Measurements from ENCODE around the gene FAM221B.

The FAM221B gene

DNA sequence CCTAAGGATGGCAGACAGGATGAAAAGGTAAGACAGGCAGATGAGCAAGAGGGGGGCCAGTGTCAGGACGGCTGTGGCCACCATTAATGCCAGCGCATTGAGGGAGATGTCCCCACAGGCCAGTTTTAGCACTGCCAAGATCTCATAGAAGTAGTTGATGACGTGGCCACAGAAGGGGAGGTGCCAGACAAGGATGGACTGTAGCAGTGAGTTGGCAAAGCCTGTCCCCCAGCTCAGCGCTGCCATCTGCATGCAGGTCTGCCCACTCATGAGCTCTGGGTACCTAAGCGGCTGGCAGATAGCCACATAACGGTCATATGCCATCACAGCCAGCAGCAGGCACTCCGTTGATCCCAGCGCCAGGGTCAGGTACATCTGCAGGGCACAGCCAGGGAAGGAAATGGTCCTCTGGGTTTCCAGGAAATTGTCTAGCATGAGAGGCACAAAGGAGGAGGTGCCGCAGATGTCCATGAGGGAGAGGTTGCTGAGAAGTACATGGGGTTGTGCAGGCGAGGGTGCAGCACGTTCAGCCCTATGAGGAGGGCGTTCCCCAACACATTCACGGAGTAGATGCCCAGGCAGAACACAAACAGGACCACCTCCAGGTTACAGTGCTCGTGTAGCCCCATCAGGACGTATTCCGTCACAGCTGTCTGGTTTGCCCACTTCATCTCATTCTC, 30.9 kb upstream of the FAM221B start:
- no peak for ATAC-seq (replicated peaks; ENCODE audit: extremely low read depth, poor library complexity, severe bottlenecking)
- Mint-ChIP-seq H3K27ac (ENCODE audit: low read depth) (no peak overlapping the region), H3K4me3 (no peak overlapping the region), H3K4me1 (no peaks in the 10 kb centered on the region), H3K36me3 (ENCODE audit: insufficient read depth) (no peaks in the 10 kb centered on the region), H3K9me3 (no peaks in the 10 kb centered on the region), H3K27me3 (peaks cover 33% of the 10 kb centered on the region)
- no peak for DNase-seq (ENCODE audit: low spot score in 2 of 2)

DNA sequence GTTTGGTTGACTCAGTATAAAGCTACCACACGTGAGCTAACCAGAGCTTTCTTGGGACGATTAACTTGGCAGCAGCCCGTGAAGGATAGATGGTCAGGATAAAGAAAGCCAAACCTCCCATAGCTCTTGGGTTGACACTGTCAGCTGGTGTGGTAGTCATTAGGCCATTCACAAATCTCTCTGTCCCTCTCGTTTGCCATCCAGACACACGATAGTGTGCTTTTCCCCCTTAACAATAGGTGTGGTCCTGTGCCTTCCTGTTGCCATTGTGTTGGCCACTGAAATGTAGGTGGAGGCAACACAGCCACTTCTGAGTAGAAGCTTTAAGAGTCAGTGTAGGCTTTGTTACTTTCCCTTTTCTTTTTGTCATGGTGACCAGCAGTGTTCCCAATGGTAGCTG, 29.9 kb upstream of the FAM221B start:
- H3K4me3 Mint-ChIP-seq = no peak overlapping the region
- H3K9me3 Mint-ChIP-seq = no peaks in the 10 kb centered on the region
- H3K27ac Mint-ChIP-seq (ENCODE audit: low read depth) = no peak overlapping the region
- H3K36me3 Mint-ChIP-seq (ENCODE audit: insufficient read depth) = no peaks in the 10 kb centered on the region
- ATAC-seq (replicated peaks; ENCODE audit: extremely low read depth, poor library complexity, severe bottlenecking) (no peak), DNase-seq (ENCODE audit: low spot score in 2 of 2) (no peak)
- H3K27me3 Mint-ChIP-seq = peaks cover 25% of the 10 kb centered on the region
- no peaks in the 10 kb centered on the region for H3K4me1 Mint-ChIP-seq

DNA sequence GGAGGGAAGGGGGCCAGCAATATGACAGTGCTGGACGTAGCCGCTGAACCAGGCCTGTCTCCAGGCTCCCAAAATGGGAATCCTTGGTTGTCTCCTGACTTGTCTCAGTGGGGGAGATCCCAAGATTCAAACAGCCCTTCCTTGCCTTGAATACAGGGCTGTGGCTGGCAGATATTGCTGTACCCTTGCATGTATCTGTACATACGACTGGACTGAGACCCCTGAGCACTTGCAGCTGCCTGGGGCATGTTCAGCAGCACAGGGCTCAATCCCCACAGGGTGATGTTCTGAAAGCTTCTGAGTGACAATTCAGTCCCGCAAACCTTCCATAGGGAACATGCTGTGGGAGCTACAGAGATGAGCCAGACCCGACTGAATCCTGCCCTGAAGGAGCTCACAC, 28.4 kb upstream of the FAM221B start:
- H3K27me3 Mint-ChIP-seq = peaks cover 12% of the 10 kb centered on the region
- DNase-seq (ENCODE audit: low spot score in 2 of 2) (no peak), ATAC-seq (replicated peaks; ENCODE audit: extremely low read depth, poor library complexity, severe bottlenecking) (no peak)
- no peak overlapping the region for H3K27ac Mint-ChIP-seq (ENCODE audit: low read depth)
- no peaks in the 10 kb centered on the region for H3K36me3 Mint-ChIP-seq (ENCODE audit: insufficient read depth)
- no peaks in the 10 kb centered on the region for H3K9me3 Mint-ChIP-seq
- H3K4me1 Mint-ChIP-seq = no peaks in the 10 kb centered on the region
- no peak overlapping the region for H3K4me3 Mint-ChIP-seq

DNA sequence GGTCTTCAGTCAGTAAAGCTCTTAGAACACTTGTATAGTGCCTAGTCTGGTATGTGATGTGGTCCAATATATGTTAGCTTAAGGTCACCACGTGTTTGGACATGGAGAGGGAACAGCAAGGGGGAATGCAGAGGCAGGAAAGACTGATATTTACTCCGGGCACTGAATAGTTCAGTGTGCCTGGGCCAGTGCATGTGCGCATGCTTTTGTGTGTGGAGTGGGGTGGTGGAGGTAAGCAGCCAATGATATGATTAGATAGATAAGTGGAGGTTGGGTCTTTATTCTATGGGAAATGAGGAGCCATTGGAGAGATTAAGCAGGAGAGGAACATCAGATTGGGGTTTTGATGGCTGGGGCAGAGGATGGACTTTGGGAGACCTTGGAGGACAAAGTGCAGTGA, 27.7 kb upstream of the FAM221B start:
- no peak overlapping the region for H3K4me3 Mint-ChIP-seq
- no peaks in the 10 kb centered on the region for H3K4me1 Mint-ChIP-seq
- DNase-seq (ENCODE audit: low spot score in 2 of 2) = no peak
- ATAC-seq (replicated peaks; ENCODE audit: extremely low read depth, poor library complexity, severe bottlenecking) = no peak
- no peak overlapping the region for H3K27ac Mint-ChIP-seq (ENCODE audit: low read depth)
- peaks cover 5% of the 10 kb centered on the region for H3K27me3 Mint-ChIP-seq
- H3K36me3 Mint-ChIP-seq (ENCODE audit: insufficient read depth) = no peaks in the 10 kb centered on the region
- H3K9me3 Mint-ChIP-seq = no peaks in the 10 kb centered on the region

DNA sequence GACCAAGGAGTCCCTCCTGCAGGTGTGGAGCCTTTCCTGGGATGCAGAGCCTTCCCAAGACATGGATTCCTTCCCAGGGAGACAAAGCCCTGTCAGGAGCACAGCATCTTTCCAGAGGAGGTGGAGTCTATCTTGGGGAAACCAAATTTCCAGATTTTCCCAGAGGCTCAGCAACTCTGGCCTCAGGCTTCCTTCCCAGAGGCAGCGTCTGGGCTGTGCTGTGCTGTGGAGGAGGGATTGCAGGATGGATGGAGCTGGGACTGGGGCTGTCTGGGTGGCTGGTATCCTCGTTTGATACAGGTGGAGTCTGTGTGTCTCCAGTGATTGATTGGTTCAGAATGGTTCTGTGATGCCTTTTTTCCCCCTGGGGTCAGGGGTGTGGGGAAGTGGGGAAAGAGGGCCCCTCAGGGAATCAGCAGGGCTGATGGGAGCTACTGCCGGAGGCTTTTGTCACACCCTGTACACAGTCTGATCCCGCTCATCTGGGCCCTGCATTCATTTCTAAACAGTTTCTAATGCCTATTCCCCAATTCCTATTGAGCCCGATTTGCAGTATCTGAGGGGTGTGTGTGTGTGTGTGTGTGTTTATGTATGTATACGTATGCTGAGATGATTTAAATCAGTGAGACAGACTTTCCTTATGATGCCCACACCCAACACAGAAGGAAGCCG, 25.7 kb upstream of the FAM221B start:
- no peak for ATAC-seq (replicated peaks; ENCODE audit: extremely low read depth, poor library complexity, severe bottlenecking)
- Mint-ChIP-seq H3K4me1 (no peaks in the 10 kb centered on the region), H3K27me3 (no peaks in the 10 kb centered on the region), H3K27ac (ENCODE audit: low read depth) (no peak overlapping the region), H3K9me3 (no peaks in the 10 kb centered on the region), H3K36me3 (ENCODE audit: insufficient read depth) (no peaks in the 10 kb centered on the region), H3K4me3 (no peak overlapping the region)
- no peak for DNase-seq (ENCODE audit: low spot score in 2 of 2)

DNA sequence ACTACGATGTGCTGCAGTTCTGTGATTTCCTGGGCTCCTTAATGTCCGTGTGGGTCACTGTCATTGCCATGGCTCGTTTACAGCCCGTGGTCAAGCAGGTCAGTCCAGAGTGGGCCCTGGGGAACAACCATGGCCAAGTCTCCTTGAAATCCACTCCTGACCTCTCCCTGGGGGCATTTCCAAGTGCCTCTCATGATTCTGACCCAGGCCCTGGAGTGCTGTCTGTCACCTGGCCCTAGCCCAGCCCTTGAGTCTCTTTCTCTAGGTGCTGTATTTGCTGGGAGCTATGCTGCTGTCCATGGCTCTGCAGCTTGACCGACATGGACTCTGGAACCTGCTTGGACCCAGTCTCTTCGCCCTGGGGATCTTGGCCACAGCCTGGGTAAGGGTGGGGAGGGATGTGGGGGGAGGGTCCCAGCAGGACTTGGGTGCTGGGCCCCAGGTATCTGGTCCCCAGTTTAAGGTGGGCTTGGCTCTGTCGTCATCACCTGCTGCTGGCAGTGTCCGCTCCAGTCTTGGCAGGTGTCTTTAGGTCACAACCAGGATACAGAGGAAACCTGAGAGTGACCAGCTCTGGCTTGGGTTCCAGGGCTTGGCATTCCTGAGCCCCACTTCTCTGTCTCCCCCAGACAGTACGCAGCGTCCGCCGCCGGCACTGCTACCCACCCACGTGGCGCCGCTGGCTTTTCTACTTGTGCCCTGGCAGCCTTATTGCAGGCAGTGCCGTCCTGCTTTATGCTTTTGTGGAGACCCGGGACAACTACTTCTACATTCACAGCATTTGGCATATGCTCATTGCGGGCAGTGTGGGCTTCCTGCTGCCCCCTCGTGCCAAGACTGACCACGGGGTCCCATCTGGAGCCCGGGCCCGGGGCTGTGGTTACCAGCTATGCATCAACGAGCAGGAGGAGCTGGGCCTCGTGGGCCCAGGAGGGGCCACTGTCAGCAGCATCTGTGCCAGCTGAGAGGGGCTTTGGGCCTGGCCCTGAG, 24.6 kb upstream of the FAM221B start:
- H3K27ac Mint-ChIP-seq (ENCODE audit: low read depth) = no peak overlapping the region
- ATAC-seq (replicated peaks; ENCODE audit: extremely low read depth, poor library complexity, severe bottlenecking) (no peak), DNase-seq (ENCODE audit: low spot score in 2 of 2) (no peak)
- H3K4me3 Mint-ChIP-seq = no peak overlapping the region
- no peaks in the 10 kb centered on the region for H3K9me3 Mint-ChIP-seq
- H3K36me3 Mint-ChIP-seq (ENCODE audit: insufficient read depth) = no peaks in the 10 kb centered on the region
- H3K27me3 Mint-ChIP-seq = no peaks in the 10 kb centered on the region
- H3K4me1 Mint-ChIP-seq = no peaks in the 10 kb centered on the region

DNA sequence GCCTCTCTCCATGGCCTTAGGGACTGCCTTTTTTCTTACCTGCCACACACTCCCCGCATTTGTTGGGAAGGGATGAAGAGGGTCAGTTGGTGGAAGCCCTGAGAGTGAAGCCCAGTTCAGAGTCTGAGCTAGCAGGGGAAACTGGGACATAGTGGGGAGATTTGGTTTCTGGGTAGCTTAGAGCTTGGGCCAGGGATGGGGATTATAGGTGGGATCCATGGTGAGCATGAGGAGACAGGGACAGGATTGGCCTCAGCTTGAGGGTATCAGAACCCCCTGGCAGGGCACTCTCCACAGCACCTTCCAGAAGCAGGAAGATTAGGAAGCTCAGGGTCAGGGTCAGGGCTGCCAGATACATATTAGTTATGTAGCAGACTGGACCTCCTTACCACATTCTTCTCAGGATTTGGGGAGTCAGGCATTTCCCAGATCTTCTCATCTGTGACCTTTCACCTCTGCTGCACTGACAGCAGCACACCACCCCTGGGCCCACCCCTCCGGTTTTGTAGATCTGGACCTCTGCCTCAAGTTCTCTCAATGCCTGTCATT, 23.8 kb upstream of the FAM221B start:
- Mint-ChIP-seq H3K4me1 (no peaks in the 10 kb centered on the region), H3K4me3 (no peak overlapping the region), H3K27ac (ENCODE audit: low read depth) (no peak overlapping the region), H3K36me3 (ENCODE audit: insufficient read depth) (no peaks in the 10 kb centered on the region), H3K27me3 (no peaks in the 10 kb centered on the region), H3K9me3 (no peaks in the 10 kb centered on the region)
- DNase-seq (ENCODE audit: low spot score in 2 of 2) (no peak), ATAC-seq (replicated peaks; ENCODE audit: extremely low read depth, poor library complexity, severe bottlenecking) (no peak)

DNA sequence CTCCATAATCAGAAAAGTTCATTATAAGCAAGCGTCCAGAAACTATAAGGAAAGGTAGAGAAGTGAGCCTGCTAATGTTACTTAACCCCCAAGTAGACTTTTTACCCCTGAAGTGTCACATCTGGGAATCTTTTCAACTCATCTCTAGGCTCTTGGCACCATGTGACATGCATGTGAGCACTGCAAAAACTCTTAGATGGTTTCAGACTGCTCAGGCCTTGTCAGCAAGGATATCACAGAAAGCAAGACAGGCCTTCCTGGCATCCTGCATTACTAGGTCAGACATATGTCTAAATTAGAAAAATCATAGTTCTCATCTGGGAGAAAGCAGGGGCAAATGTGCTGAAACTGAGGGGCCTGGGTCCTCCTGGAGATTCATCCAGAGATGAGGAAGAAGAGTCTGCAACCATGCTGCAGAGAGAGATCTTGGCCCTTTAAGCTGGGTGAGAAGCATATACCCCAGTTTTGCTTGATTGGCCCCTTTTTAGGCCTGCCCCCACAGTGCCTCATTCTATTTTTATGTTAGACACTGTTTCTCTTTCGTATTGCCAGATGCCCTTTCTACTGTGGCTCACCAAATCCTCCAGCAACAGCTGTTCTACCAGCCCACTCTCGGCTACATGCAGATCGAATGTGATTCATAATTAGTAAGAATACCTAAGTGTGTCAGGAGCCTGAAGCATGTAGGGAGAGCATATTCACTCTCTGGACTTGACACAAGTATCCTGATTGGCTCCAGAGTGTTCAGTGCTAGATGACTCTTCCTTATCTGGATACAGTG, 19.4 kb upstream of the FAM221B start:
- H3K27me3 Mint-ChIP-seq = no peaks in the 10 kb centered on the region
- H3K4me3 Mint-ChIP-seq = no peak overlapping the region
- DNase-seq (ENCODE audit: low spot score in 2 of 2) (no peak), ATAC-seq (replicated peaks; ENCODE audit: extremely low read depth, poor library complexity, severe bottlenecking) (no peak)
- H3K4me1 Mint-ChIP-seq = peaks cover 16% of the 10 kb centered on the region
- H3K9me3 Mint-ChIP-seq = no peaks in the 10 kb centered on the region
- peaks cover 2% of the 10 kb centered on the region for H3K36me3 Mint-ChIP-seq (ENCODE audit: insufficient read depth)
- H3K27ac Mint-ChIP-seq (ENCODE audit: low read depth) = no peak overlapping the region

DNA sequence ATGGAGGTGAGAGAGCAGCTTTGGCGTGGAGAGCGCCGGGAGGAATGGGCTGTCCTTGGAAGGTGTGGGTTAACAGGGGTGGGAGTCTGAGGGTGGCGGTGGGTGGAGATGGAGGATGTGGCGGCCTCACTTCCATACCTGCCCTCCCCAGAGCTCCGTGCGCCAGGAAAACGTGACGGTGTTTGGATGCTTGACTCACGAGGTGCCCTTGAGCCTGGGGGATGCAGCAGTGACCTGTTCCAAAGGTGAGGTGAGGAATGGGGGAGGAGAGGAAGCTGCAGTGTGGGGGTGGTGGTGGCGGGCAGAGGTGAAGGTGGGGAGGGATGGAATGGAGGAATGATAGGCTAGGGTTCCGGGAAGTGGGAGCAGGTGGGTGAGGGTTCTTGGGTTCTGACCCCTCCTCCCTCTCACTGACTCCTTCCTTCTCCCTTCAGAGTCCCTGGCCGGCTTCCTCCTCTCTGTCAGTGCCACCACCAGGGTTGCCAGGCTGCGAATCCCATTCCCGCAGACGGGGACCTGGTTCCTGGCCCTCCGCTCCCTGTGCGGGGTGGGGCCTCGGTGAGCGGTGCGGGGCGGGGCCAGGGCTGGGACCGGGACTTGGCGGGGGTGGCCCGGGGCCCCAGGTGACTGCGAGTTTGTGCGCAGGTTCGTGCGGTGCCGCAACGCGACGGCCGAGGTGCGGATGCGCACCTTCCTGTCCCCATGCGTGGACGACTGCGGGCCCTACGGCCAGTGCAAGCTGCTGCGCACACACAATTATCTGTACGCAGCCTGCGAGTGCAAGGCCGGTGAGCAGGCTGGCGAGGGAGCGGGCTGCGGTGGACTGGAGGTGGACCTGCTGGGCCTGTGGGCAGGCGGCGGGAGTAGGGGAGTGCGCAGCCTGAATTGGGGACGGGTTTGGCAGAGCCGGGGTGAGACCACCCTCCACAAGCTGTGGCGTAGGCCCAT, 17.6 kb upstream of the FAM221B start:
- Mint-ChIP-seq H3K4me3 (no peak overlapping the region), H3K9me3 (no peaks in the 10 kb centered on the region), H3K4me1 (peaks cover 16% of the 10 kb centered on the region), H3K27ac (ENCODE audit: low read depth) (no peak overlapping the region), H3K27me3 (no peaks in the 10 kb centered on the region), H3K36me3 (ENCODE audit: insufficient read depth) (peaks cover 4% of the 10 kb centered on the region)
- no peak for ATAC-seq (replicated peaks; ENCODE audit: extremely low read depth, poor library complexity, severe bottlenecking)
- no peak for DNase-seq (ENCODE audit: low spot score in 2 of 2)

DNA sequence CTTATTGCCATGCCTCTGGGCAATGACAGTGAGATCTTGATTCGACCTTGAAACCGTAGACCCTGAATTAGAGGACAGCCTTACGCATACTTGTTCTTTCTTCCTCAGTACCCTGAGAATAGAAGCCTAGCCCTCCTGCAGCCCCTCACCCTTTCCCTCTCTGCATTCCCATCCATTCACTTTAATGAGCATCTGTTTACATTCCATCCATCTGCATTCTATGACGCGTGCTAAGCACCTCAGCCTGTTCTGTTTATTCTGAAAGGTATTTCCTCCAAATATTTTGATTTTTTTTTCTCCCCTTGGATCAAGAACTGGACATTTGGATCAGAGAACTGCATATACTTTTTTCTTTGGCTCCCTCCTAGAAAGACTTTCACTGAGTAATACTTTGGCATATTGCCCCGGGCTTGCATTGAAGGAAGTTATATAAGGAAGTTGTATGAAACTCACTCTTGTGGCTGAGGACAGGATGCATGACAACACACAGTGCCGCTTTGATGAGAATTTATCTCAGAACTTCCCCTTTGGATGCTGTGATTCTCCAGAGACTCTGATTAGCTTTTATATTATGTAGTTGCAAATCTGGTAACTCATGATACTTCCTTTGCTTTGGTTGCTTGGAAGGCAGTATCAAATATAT, 16.2 kb upstream of the FAM221B start:
- ATAC-seq (replicated peaks; ENCODE audit: extremely low read depth, poor library complexity, severe bottlenecking) (peak; percentile 90), DNase-seq (ENCODE audit: low spot score in 2 of 2) (no peak)
- H3K27me3 Mint-ChIP-seq = no peaks in the 10 kb centered on the region
- H3K4me3 Mint-ChIP-seq = no peak overlapping the region
- H3K36me3 Mint-ChIP-seq (ENCODE audit: insufficient read depth) = peaks cover 4% of the 10 kb centered on the region
- no peaks in the 10 kb centered on the region for H3K9me3 Mint-ChIP-seq
- peaks cover 16% of the 10 kb centered on the region for H3K4me1 Mint-ChIP-seq
- no peak overlapping the region for H3K27ac Mint-ChIP-seq (ENCODE audit: low read depth)

DNA sequence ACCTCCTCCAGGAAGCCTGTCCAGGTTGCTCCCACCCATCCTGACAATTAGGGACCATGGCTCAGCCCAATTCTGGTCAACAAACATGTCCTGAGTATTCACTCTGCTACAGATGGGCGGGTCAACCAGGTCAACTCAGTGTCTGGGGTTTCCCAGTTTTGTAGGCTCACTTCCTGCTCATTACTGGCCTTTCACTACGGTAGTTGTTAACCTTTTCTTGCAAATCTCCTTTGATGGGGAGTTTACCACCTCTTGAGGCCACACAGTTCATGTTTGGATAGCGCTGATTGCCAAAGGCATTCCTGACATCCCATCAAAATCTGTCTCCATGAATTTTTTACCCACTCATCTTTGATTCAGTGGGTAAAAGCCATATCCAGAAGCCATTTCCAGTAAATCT, 14.3 kb upstream of the FAM221B start:
- no peak overlapping the region for H3K27ac Mint-ChIP-seq (ENCODE audit: low read depth)
- ATAC-seq (replicated peaks; ENCODE audit: extremely low read depth, poor library complexity, severe bottlenecking) = no peak
- DNase-seq (ENCODE audit: low spot score in 2 of 2) = no peak
- peaks cover 4% of the 10 kb centered on the region for H3K36me3 Mint-ChIP-seq (ENCODE audit: insufficient read depth)
- peaks cover 16% of the 10 kb centered on the region for H3K4me1 Mint-ChIP-seq
- no peak overlapping the region for H3K4me3 Mint-ChIP-seq
- H3K27me3 Mint-ChIP-seq = no peaks in the 10 kb centered on the region
- no peaks in the 10 kb centered on the region for H3K9me3 Mint-ChIP-seq

Measured in central memory CD8-positive, alpha-beta T cell (primary cell).